Left cardiac atrium (tissue), 4 donors: Measurements from ENCODE around the gene PHF20. TPM values are rescaled to one million over a fixed set of nuclear protein-coding genes. Genes with fewer than 3 reads are reported as not detected.
A peak's percentile ranks its signal among the peaks of the same experiment; 100 is the strongest.
"Not testable (repeated sequence)": the region's sequence is repeated elsewhere in the genome, so short reads cannot be mapped to it uniquely, and the experiment has no call there.

ENCODE experiments used
- ATAC-seq, 2 donors: fragments of 200-7000 bp; cut with Tn5 transposase; one replicate each; pipeline ENCODE4 v1.9.1; 2020; ENCODE audit warnings: mild to moderate bottlenecking in 2 of 2, moderate library complexity in 2 of 2
- DNase-seq: peaks from one replicate; pipeline ENCODE4 v3.0.0-alpha.2; 2020
- intact Hi-C, 2 donors: fragments of 100-400 bp; cut with DNase I; formaldehyde crosslinking; loops; one replicate each; pipeline versions ENCODE4 v1.14.1 to v1.15.1; 2022 to 2023
- total RNA-seq, 2 donors: library from RNA; stranded (reverse); fragmentation: NEBNext Ultra II Directional; extraction: Animal tissue kit (Norgen Biotek cat#: 25700); gene quantifications; one replicate each; pipeline ENCODE4 v1.2.1, GENCODE V29; 2021
- donor health status: DM: no; HTN: yes; CAD: no.
- donor health status: DM: no; HTN: yes; CAD: no; lungs with severe emphysema.
- donor health status: DM: yes; HTN: yes; CAD: no.
- donor health status: Dilated cardiomyopathy.

The PHF20 gene
- total RNA-seq, 2 donors from 2014 or later = 45.5 to 50.5 TPM

DNA sequence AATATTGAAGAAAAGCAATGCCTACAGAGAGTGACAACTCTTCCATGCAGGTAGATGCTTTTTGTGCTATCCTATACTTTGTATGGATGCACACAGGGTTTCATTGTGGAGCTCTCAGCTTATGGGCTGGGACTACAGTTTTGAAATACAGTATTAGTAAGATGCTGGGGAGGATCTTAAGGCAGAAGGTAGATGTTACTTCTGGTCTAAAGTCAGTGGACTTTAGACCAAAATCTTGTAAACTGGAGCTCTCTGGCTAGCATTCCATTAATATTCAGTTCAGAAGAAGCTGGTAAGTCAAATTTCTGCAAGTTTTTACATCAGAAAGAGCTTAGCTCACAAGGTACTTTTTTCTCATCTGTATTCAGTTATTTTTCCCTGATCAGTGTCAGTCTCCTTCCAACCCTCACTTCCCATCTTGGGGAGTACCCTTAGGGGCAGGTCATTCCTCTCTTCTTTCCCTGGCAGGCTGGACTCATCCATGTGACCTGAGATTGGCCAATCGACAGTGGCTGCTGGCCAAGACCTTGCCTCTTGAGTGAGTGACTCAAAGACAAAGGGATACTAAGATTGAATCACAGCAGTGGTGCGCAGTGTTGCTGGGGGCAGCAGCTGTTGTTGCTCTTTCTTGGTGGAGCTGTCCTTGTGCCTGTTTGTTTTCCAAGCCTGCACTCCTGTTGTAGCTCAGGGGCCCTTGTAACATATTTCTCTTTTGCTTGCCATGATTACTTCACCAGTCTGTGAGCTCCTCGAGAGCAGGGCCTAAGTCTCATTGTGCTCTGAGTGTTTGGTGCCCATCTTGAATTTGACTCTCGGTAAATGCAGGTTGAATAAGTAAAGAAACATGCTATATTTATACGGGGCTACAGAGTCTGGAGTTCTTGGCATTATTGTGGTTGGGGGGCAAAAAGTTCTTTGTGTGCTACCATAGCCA lies 2.8 kb upstream of the PHF20 start:
- peak; percentile 58 to 75 for ATAC-seq
- intact Hi-C loops = no loop called here
- DNase-seq = peak; percentile 97

DNA sequence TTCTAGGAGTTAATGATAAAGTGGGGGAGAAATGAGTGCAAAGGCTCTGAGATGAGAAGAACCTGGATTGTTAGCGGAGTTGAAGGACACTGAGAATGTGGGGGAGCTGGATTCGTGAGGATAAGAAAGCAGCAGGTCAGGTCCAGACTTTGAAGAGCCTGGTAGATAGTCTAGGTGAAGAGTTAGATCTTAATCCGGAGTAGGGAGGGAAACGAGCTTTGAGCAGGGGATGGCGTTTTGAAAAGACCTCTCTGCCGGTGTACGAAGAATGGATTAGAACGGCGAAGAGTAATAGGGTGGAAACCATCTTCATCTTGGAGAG lies 487 bp upstream of the PHF20 start:
- ATAC-seq = no peak
- intact Hi-C loops = no loop called here
- no peak for DNase-seq

DNA sequence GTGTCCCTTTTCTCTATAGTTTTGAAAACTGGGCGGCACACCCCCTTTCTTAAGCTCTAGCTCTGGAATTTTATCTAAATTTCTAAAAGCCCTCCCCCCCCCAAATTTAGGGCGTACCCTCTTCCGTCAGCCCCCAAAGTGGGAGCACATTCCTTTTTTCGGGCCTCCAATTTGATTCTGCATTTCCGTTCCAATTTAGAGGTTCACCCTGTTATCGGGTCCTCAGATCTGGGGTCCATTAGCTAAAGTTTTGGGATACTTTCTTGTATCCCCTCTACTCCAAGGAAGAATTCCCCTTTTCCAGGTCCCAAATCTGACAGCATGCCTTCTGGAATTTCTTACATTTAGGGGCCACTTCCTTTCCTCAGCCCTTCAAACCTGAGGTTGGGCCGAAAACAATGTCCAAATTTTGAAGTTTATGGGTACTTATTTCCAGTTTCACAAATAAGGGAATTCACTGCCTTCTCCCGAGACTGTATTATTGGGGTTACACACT lies 796 bp downstream of the PHF20 start:
- no peak for ATAC-seq
- intact Hi-C loops = loop anchor here in 1 of 2 donors (2.0 kb wide), 1 partner anchor 30 kb away; the partner anchor contains the start of gene RBM39

DNA sequence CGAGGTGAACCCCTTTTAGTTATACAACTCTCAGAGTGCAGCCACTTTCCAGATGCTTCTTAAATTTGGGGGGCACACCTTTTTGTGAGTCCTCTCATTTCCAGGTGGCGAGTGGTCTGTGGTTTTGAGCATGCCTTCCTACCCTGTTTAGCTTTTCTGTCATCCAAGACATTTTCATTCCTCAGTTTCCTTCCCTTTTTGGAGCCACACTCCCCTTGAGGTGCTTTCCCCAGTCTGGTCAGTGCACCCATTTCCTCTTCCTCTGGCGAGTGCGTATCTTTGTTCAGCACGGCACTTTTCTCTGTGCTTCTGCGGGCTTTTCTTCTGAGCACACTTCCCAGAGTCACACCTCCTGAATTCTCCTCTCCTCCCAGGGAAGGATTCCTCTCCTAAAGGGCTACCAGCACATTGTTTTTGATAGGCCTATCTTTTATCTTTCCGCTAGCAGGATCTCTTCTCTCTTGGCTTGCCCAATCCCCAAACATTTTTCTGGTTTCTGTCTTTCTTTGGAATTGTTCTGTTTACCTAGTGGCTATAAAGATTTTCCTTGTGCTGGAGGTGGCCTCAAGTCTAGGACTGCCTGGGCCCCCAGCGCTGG lies 1.4 kb downstream of the PHF20 start:
- no peak for ATAC-seq
- intact Hi-C loops = loop anchor here in 1 of 2 donors (2.0 kb wide), 1 partner anchor 30 kb away; the partner anchor contains the start of gene RBM39
- DNase-seq = no peak

More for the DNA sequence above, 796 bp downstream of the PHF20 start:
- no peak for DNase-seq

- intact Hi-C loops = no loop called here
- ATAC-seq = no peak
These were observed 2.6 kb downstream of the PHF20 start for GRCh38 chr20:35774391-35774790.

DNA sequence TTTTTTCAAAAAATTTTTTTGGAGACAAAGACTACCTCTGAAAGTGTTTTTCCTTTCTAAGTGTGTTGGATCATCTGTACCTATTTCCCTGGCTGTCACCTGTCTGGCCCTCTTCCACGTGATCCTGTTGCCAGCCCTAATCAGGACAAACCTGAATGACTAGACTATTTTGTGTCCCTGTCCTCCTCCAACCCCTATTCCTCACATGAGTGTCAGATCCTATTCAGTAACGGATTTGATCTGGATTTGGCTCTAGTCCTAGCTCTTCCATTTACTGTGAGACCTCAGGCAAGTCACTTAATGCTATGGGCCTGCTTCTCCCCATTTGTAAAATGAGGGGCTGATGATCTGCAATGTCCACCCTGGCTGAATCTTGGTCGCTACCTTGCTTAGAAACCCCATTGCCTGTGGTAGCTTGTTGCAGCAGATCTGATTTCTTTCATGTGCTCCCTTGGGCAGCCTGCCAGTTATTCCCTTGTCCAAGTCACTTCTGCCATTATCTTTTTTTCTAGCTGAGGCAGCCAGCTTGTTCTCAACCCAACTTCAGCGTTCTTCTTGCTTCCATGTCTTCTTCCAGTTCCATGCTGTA lies 4.8 kb downstream of the PHF20 start:
- DNase-seq = peak; percentile 72
- intact Hi-C loops = no loop called here
- ATAC-seq = no peak

More at GRCh38 chr20:35774391-35774790, 2.6 kb downstream of the PHF20 start:
- no peak for DNase-seq

GRCh38 chr20:35783811-35784210 lies 12.0 kb downstream of the PHF20 start:
- DNase-seq, ATAC-seq, intact Hi-C loops: not testable (repeated sequence)

- ATAC-seq, intact Hi-C loops: not testable (repeated sequence)
These were observed 13.7 kb downstream of the PHF20 start for GRCh38 chr20:35785541-35785940.

DNA sequence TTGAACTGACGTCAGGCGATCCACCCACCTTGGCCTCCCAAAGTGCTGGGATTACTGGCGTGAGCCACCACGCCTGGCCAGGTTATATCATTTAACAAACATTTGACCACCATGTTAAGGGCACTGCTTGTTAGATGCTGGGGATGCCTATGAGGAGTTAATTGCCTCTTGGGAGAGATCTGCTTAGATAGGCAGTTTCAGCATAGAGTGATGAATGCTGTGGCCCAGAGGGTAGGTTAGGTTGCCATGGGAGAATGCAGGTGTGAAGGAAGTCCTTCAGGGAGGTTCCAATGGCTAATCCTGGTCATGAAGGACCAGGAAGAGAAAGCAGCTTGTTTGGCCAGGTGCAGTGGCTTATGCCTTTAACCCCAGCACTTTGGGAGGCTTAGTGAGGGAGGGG lies 17.0 kb downstream of the PHF20 start:
- intact Hi-C loops = no loop called here
- ATAC-seq = no peak
- DNase-seq = no peak

More at GRCh38 chr20:35785541-35785940, 13.7 kb downstream of the PHF20 start:
- DNase-seq = not testable (repeated sequence)

- DNase-seq = no peak
These were observed 19.3 kb downstream of the PHF20 start for GRCh38 chr20:35791097-35791496.

DNA sequence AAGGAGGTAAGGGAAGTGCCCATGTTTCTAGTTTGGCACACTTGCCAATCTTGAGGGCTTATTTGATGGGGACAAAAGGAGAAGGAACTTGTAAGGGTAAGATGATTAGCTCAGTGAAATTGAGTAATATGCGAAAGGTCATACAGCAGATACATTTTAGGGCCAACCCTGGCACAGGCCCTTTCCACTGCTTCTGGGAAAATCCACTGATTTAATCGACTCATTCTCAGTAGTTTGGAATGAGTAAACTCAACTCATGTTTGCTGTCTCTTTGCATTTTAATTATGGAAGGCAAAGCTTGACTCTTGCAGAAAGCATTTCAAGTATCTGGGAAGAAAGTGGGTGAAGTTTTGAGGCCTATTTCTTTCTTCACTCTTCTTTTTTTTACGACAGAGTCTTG lies 20.0 kb downstream of the PHF20 start:
- ATAC-seq = peak; percentile 46 to 59
- intact Hi-C loops = no loop called here
- no peak for DNase-seq

More at GRCh38 chr20:35791097-35791496, 19.3 kb downstream of the PHF20 start:
- ATAC-seq = no peak
- intact Hi-C loops = no loop called here

- intact Hi-C loops = no loop called here
- ATAC-seq (no peak), DNase-seq (no peak)
These were observed 20.9 kb downstream of the PHF20 start for GRCh38 chr20:35792740-35793139.

GRCh38 chr20:35796571-35796970 lies 24.8 kb downstream of the PHF20 start:
- intact Hi-C loops = no loop called here
- ATAC-seq (peak; percentile 44 to 61), DNase-seq (no peak)

- DNase-seq (no peak), ATAC-seq (no peak)
- intact Hi-C loops = no loop called here
These were observed 30.1 kb downstream of the PHF20 start for GRCh38 chr20:35801865-35802264.

DNA sequence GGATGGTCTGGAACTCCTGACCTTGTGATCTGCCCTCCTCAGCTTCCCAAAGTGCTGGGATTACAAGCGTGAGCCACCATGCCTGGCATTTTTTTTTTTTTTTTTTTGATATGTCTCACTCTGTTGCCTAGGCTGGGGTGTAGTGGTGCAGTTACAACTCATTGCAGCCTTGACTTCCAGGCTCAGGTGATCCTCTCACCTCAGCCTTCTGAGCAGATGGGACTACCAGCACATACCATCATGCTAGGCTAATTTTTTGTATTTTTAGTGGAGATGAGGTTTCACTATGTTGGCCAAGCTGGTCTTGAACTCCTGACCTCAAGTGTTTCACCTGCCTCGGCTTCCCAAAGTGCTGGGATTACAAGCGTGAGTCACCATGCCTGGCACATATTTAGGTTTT lies 34.3 kb downstream of the PHF20 start:
- intact Hi-C loops = no loop called here
- no peak for DNase-seq
- no peak for ATAC-seq

DNA sequence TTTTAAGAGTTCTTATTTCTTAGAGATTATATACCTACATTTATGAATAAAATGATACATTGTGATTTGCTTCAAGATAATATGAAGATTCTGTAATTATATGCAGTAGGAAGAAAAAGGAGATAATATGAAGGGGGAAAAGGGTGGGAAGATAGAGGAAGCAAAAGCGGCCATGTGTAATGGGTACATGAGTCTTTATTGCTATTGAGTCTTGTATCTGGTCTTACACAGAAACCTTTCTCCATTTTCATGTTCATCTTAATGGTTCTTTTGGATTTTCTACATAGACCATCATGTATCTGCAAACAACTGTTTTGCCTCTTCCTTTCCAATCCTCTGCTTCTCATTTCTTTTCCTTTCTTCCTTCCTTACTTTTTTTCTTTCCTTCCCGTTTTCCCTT lies 36.1 kb downstream of the PHF20 start:
- no peak for DNase-seq
- intact Hi-C loops = no loop called here
- no peak for ATAC-seq

DNA sequence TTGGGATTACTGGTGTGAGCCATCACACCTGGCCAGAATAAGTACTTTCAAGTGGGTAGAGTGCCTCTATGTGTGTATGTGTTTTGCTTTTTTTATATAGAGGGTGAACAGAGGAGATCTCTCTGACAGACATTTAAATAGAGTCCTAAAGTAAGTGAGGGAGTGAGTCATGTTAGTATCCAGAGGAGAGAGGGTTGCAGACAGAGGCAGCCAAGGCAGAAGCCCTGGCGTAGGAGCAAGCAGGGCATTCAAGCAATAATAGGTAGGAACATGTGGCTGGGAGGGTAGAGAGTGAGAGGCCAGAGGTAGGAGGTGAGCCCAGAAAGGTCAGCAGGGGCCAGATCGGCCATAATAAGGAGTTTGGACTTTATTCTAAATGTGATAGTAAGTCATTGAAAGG lies 48.9 kb downstream of the PHF20 start:
- peak; percentile 76 to 90 for ATAC-seq
- intact Hi-C loops = loop anchor here in 1 of 2 donors (5.0 kb wide), 1 partner anchor 52 kb away; no protein-coding TSS in a partner anchor
- DNase-seq = no peak

DNA sequence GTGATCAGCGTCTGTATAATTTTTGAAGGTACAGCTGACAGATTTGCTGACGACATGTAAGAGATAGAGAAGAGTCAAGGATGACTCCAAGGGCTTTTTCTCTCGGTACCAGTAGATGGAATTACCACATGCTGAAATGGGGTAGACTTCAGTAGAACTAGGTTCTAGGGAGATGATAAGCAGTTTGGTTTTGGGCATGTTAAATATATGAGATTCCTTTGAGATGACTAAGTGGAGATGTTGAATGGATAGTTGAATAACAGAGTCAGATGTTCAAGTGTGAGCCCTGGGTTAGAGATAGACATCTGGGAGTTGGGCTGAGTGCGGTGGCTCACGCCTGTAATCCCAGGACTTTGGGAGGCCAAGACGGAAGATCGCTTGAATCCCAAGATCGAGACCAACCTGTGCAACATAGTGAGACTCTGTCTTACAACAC lies 50.0 kb downstream of the PHF20 start:
- peak in 1 of 2 donors; percentile 69 for ATAC-seq
- intact Hi-C loops = loop anchor here in 1 of 2 donors (5.0 kb wide), 1 partner anchor 50 kb away; no protein-coding TSS in a partner anchor
- no peak for DNase-seq

DNA sequence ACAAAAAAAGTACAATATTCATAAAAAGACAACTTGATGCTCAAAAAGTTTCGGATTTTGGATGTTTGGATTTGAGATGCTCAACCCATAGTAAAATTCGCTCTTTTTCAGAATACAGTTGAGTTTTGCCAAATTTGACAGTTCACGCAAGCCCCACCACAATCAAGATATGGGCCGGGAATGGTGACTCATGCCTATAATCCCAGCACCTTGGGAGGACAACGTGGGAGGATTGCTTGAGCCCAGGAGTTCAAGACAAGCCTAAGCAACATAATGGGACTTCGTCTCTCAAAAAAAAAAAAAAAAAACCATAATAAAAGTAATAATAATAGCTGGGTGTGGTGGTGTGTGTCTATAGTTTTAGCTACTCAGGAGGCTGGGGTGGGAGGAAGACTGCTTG lies 51.3 kb downstream of the PHF20 start:
- ATAC-seq (no peak), DNase-seq (no peak)
- intact Hi-C loops = loop anchor here in 1 of 2 donors (5.0 kb wide), 1 partner anchor 49 kb away; no protein-coding TSS in a partner anchor
